K562 (cell line): Measurements from ENCODE around the gene PIGT. TPM values are rescaled to one million over a fixed set of nuclear protein-coding genes. Genes with fewer than 3 reads are reported as not detected.

ENCODE experiments used
- ARHGAP35 ChIP-seq: fragments of 450-650 bp; IDR thresholded peaks from 2 replicates; pipeline ENCODE4 v1.6.1; 2018; ENCODE audit not compliant: partially characterized antibody
- ARID1B ChIP-seq: fragments of 450-650 bp; IDR thresholded peaks from 2 replicates; pipeline ENCODE4 v1.6.1; 2016; ENCODE audit warnings: antibody characterized with exemption, mild to moderate bottlenecking, inconsistent platforms
- ATF1 ChIP-seq, 2 experiments: fragments of 450-650 bp in 1 of 2; IDR thresholded peaks; 2 replicates each; pipeline ENCODE4 v1.6.1; 2016; ENCODE audit warnings: missing compliant biosample characterization in 1 of 2, missing genetic modification characterization in 1 of 2
- BRD9 ChIP-seq: fragments of 450-650 bp; IDR thresholded peaks from 2 replicates; pipeline ENCODE4 v1.6.1; 2018; ENCODE audit warnings: low read depth; ENCODE audit not compliant: partially characterized antibody
- CBFA2T2 ChIP-seq: fragments of 450-650 bp; conservative IDR thresholded peaks from 2 replicates; pipeline ENCODE4 v1.6.1; 2017; ENCODE audit warnings: mild to moderate bottlenecking
- CREBBP ChIP-seq: IDR thresholded peaks from one replicate; pipeline ENCODE4 v1.6.1; 2012; ENCODE audit warnings: low read depth, mild to moderate bottlenecking, control low read depth, inconsistent platforms, low read length
- DEAF1 ChIP-seq: fragments of 450-650 bp; formaldehyde crosslinking; IDR thresholded peaks from 2 replicates; pipeline ENCODE4 v1.4.0; 2020; ENCODE audit warnings: mild to moderate bottlenecking, moderate library complexity
- ERF ChIP-seq: fragments of 450-650 bp; formaldehyde crosslinking; IDR thresholded peaks from 2 replicates; pipeline ENCODE4 v1.4.0; 2020; ENCODE audit warnings: mild to moderate bottlenecking, mixed read lengths
- HBP1 ChIP-seq: fragments of 450-650 bp; formaldehyde crosslinking; IDR thresholded peaks from 2 replicates; pipeline ENCODE4 v1.4.0; 2022; ENCODE audit warnings: missing genetic modification characterization
- HDAC2 ChIP-seq: fragments of 450-650 bp; IDR thresholded peaks from 2 replicates; pipeline ENCODE4 v1.6.1; 2016; ENCODE audit warnings: mild to moderate bottlenecking
- HLTF ChIP-seq: fragments of 450-650 bp; IDR thresholded peaks from 2 replicates; pipeline ENCODE4 v1.6.1; 2016
- ILF3 ChIP-seq: fragments of 450-650 bp; IDR thresholded peaks from 2 replicates; pipeline ENCODE4 v1.6.1; 2018; ENCODE audit warnings: antibody characterized with exemption, mild to moderate bottlenecking, moderate library complexity, borderline replicate concordance
- ILK ChIP-seq: fragments of 450-650 bp; IDR thresholded peaks from 2 replicates; pipeline ENCODE4 v1.6.1; 2016; ENCODE audit warnings: missing genetic modification characterization, low read depth, mild to moderate bottlenecking, missing compliant biosample characterization, moderate library complexity, borderline replicate concordance
- POLR2AphosphoS5 ChIP-seq: IDR thresholded peaks from 2 replicates; pipeline ENCODE4 v1.6.1; 2011; ENCODE audit warnings: mild to moderate bottlenecking, low read depth, low read length, moderate library complexity; ENCODE audit not compliant: control insufficient read depth, insufficient read depth
- RBM34 ChIP-seq: fragments of 200-400 bp; formaldehyde crosslinking; IDR thresholded peaks from 2 replicates; pipeline ENCODE4 v1.6.1; 2018; ENCODE audit warnings: low read length, borderline replicate concordance; ENCODE audit not compliant: insufficient read depth
- RBM39 ChIP-seq: fragments of 200-400 bp; formaldehyde crosslinking; optimal IDR thresholded peaks from 2 replicates; pipeline ENCODE3; 2018; ENCODE audit warnings: low read depth, low read length
- SNIP1 ChIP-seq: fragments of 450-650 bp; IDR thresholded peaks from 2 replicates; pipeline ENCODE4 v1.7.1; 2017; ENCODE audit warnings: low read depth, mild to moderate bottlenecking
- SOX6 ChIP-seq: fragments of 450-650 bp; IDR thresholded peaks from 2 replicates; pipeline ENCODE4 v1.6.1; 2014; ENCODE audit warnings: mild to moderate bottlenecking
- SREBF1 ChIP-seq: fragments of 150-350 bp; IDR thresholded peaks from 2 replicates; pipeline ENCODE4 v1.6.1; 2014; ENCODE audit warnings: antibody characterized with exemption, low read depth, low read length, borderline replicate concordance
- SREBF2 ChIP-seq: sonication (generic); formaldehyde crosslinking; IDR thresholded peaks from 2 replicates; pipeline ENCODE4 v1.4.0; 2020; ENCODE audit warnings: mild to moderate bottlenecking, missing genetic modification reagents
- TRIM24 ChIP-seq, 2 experiments: fragments of 450-650 bp; IDR thresholded peaks; 2 replicates each; pipeline ENCODE4 v1.6.1; 2016
- U2AF1 ChIP-seq: fragments of 200-400 bp; formaldehyde crosslinking; optimal IDR thresholded peaks from 2 replicates; pipeline ENCODE3; 2017; ENCODE audit warnings: mild to moderate bottlenecking, low read depth, low read length, moderate library complexity
- ZHX1 ChIP-seq: fragments of 150-350 bp; conservative IDR thresholded peaks from 2 replicates; pipeline ENCODE4 v1.6.1; 2014; ENCODE audit warnings: low read length
- ZNF143 ChIP-seq: sonication (generic); formaldehyde crosslinking; IDR thresholded peaks from 2 replicates; pipeline ENCODE4 v1.9.0; 2022; ENCODE audit warnings: mild to moderate bottlenecking, missing genetic modification reagents
- polyA plus RNA-seq, 8 experiments: library from polyadenylated mRNA; depleted of rRNA in 4 of 8; stranded (reverse) in 5 of 8; unstranded in 3 of 8; fragments of >200 nt; fragmentation: Nextera tagmentation in 2 of 8; fragmentation: Illumina TruSeq in 1 of 8; extraction: Ambion mirVana in 2 of 8; extraction: Trizol in 1 of 8; gene quantifications; 2 replicates each; pipeline versions ENCODE4 v1.2.1 to v1.2.3, GENCODE V29; 2011 to 2014; ENCODE audit warnings: inconsistent platforms in 1 of 8, missing spikeins in 1 of 8
- total RNA-seq, 7 experiments: library from RNA; depleted of rRNA in 6 of 7; stranded (reverse); fragments of >200 nt in 6 of 7; fragmentation: Illumina TruSeq in 2 of 7; extraction: Trizol in 2 of 7; gene quantifications; 2 replicates each; pipeline versions ENCODE4 v1.2.1 to v1.2.3, GENCODE V29; 2011 to 2021; ENCODE audit warnings: low replicate concordance in 1 of 7

The PIGT gene
- total and polyA plus RNA-seq, 9 of the 15 experiments (the other 6 are each of a cell fraction or from before 2014, with no cell fraction given): 14.6 to 108 (median 46.9) TPM

GRCh38 chr20:45427236-45428149 lies 11.6 kb downstream of the PIGT start (continued):
- no peak for TF ChIP-seq ARHGAP35
- peak; percentile 62 for TF ChIP-seq HDAC2
- TF ChIP-seq POLR2AphosphoS5: no peak
- no peak for TF ChIP-seq SOX6
- peak; percentile 37 to 48; a peak in 3 of 4 replicates for TF ChIP-seq TRIM24 (IDR thresholded peaks at IDR 0.05)
- no peak for TF ChIP-seq ATF1 (CRISPR knock-in tag; IDR thresholded peaks at IDR 0.05)
- peak; percentile 50 for TF ChIP-seq ATF1 (tag; IDR thresholded peaks at IDR 0.05)
- TF ChIP-seq SNIP1: no peak
- no peak for TF ChIP-seq ZHX1
- TF ChIP-seq CBFA2T2: peak; percentile 76
- no peak for TF ChIP-seq BRD9
- no peak for TF ChIP-seq ILF3
- TF ChIP-seq RBM34: no peak
- TF ChIP-seq SREBF1: no peak
- TF ChIP-seq ZNF143: no peak
- no peak for TF ChIP-seq ERF (CRISPR knock-in tag)
- 0 out of 2 replicates have a peak, but pooled peaks have one; percentile 33 for TF ChIP-seq HBP1
- TF ChIP-seq ARID1B: peak; percentile 69
- TF ChIP-seq RBM39: peak; percentile 45
- TF ChIP-seq HLTF: no peak
- TF ChIP-seq DEAF1 (CRISPR knock-in tag): no peak
- TF ChIP-seq SREBF2 (CRISPR knock-in tag): no peak
- no peak for TF ChIP-seq CREBBP
- no peak for TF ChIP-seq U2AF1
- no peak for TF ChIP-seq ILK (tag)
